Ovary (tissue), 3 donors: ENCODE results near the gene OIP5.

Source experiments
- EP300 ChIP-seq: sonication (generic); formaldehyde crosslinking; IDR thresholded peaks from one replicate; pipeline ENCODE4 v1.6.1; 2017; ENCODE audit warnings: antibody characterized with exemption
- POLR2A ChIP-seq: fragments of 450-650 bp; IDR thresholded peaks from one replicate; pipeline ENCODE4 v1.6.1; 2017; ENCODE audit warnings: antibody characterized with exemption, mild to moderate bottlenecking, moderate library complexity
- TF ChIP-seq, protein P1 (sequence below), 3 donors: fragments of 450-650 bp in 2 of 3; fragments of 200-600 bp in 1 of 3; IDR thresholded peaks; one replicate each; pipeline versions ENCODE4 v1.5.1 to v1.8.0; 2016 to 2022; ENCODE audit warnings: antibody characterized with exemption in 3 of 3, mild to moderate bottlenecking in 1 of 3
- donor health status: DM: no; HTN: no; CAD: no.

DNA sequence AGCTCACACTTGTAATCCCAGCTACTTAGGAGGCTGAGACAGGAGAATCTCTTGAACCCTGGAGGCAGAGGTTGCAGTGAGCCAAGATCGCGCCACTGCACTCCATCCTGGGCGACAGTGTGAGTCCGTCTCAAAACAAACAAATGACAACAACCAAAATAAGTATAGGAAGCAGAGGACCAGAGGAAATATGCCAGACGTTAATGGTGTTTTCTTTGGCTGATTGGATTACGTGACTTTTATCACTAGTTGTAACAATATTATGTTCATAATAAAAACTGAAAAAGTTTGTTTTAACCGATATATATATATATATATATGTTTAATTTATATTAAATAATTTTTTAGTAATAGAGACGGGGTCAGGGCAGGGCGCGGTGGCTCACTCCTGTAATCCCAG lies 22.0 kb upstream of the OIP5 start:
- TF ChIP-seq, protein P1, sequence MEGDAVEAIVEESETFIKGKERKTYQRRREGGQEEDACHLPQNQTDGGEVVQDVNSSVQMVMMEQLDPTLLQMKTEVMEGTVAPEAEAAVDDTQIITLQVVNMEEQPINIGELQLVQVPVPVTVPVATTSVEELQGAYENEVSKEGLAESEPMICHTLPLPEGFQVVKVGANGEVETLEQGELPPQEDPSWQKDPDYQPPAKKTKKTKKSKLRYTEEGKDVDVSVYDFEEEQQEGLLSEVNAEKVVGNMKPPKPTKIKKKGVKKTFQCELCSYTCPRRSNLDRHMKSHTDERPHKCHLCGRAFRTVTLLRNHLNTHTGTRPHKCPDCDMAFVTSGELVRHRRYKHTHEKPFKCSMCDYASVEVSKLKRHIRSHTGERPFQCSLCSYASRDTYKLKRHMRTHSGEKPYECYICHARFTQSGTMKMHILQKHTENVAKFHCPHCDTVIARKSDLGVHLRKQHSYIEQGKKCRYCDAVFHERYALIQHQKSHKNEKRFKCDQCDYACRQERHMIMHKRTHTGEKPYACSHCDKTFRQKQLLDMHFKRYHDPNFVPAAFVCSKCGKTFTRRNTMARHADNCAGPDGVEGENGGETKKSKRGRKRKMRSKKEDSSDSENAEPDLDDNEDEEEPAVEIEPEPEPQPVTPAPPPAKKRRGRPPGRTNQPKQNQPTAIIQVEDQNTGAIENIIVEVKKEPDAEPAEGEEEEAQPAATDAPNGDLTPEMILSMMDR (IDR thresholded peaks at IDR 0.05): no peak
- TF ChIP-seq POLR2A: no peak
- TF ChIP-seq EP300: no peak
